ENCODE data around the gene DGKI. TPM values are rescaled to one million over a fixed set of nuclear protein-coding genes. Genes with fewer than 3 reads are reported as not detected.

The DGKI gene
- total RNA-seq, 1 donor, result 4.7 TPM

- H3K4me3 ChIP-seq (ENCODE audit: low read depth, low read length), result no peak overlapping the region
- no peak for DNase-seq (ENCODE audit: low read depth)
- TF ChIP-seq CTCF (IDR thresholded peaks at IDR 0.05; ENCODE audit: insufficient read depth, low read length), result no peak
These were observed 114.6 kb downstream of the DGKI start for GRCh38 chr7:137732168-137732567.

- no peak for TF ChIP-seq CTCF (IDR thresholded peaks at IDR 0.05; ENCODE audit: insufficient read depth, low read length)
- DNase-seq (ENCODE audit: low read depth), result peak; percentile 17
- no peak overlapping the region for H3K4me3 ChIP-seq (ENCODE audit: low read depth, low read length)
These were observed 115.3 kb downstream of the DGKI start for GRCh38 chr7:137731436-137731835.

- H3K4me3 ChIP-seq (ENCODE audit: low read depth, low read length), result no peak overlapping the region
- no peak for TF ChIP-seq CTCF (IDR thresholded peaks at IDR 0.05; ENCODE audit: insufficient read depth, low read length)
- DNase-seq (ENCODE audit: low read depth), result no peak
These were observed 118.3 kb downstream of the DGKI start for GRCh38 chr7:137728426-137728825.

- H3K4me3 ChIP-seq (ENCODE audit: low read depth, low read length), result no peak overlapping the region
- TF ChIP-seq CTCF (IDR thresholded peaks at IDR 0.05; ENCODE audit: insufficient read depth, low read length), result no peak
- no peak for DNase-seq (ENCODE audit: low read depth)
These were observed 119.4 kb downstream of the DGKI start for GRCh38 chr7:137727413-137727812.

GRCh38 chr7:137718355-137718754 lies 128.4 kb downstream of the DGKI start:
- TF ChIP-seq CTCF (IDR thresholded peaks at IDR 0.05; ENCODE audit: insufficient read depth, low read length), result no peak
- no peak for DNase-seq (ENCODE audit: low read depth)
- H3K4me3 ChIP-seq (ENCODE audit: low read depth, low read length), result no peak overlapping the region

GRCh38 chr7:137717811-137718271 lies 128.9 kb downstream of the DGKI start:
- H3K4me3 ChIP-seq (ENCODE audit: low read depth, low read length), result no peak overlapping the region
- DNase-seq (ENCODE audit: low read depth), result peak; percentile 58
- TF ChIP-seq CTCF (IDR thresholded peaks at IDR 0.05; ENCODE audit: insufficient read depth, low read length), result no peak

- H3K4me3 ChIP-seq (ENCODE audit: low read depth, low read length), result no peak overlapping the region
- no peak for TF ChIP-seq CTCF (IDR thresholded peaks at IDR 0.05; ENCODE audit: insufficient read depth, low read length)
- DNase-seq (ENCODE audit: low read depth), result no peak
These were observed 129.7 kb downstream of the DGKI start for GRCh38 chr7:137717045-137717444.

Data from fibroblast of the aortic adventitia (primary cell).